KMS-11 (cell line): ENCODE measurements around the gene POLR1C.
"Not testable (repeated sequence)": the region's sequence is repeated elsewhere in the genome, so short reads cannot be mapped to it uniquely, and the experiment has no call there.

Experiments used
- H2AFZ ChIP-seq: fragments of 200-600 bp; sonication (generic); 2 replicates; pipeline ENCODE4 v1.6.1; 2016; ENCODE audit warnings: antibody characterized with exemption, mixed run types, low read depth
- H3K27ac ChIP-seq: fragments of 200-600 bp; sonication (generic); 2 replicates; pipeline ENCODE4 v1.6.1; 2016; ENCODE audit warnings: mild to moderate bottlenecking, mixed run types
- H3K27me3 ChIP-seq: fragments of 200-600 bp; sonication (generic); 2 replicates; pipeline ENCODE4 v1.6.1; 2017; ENCODE audit warnings: mild to moderate bottlenecking, low read depth, mixed run types, moderate library complexity; ENCODE audit not compliant: insufficient read depth
- H3K36me3 ChIP-seq: fragments of 200-600 bp; sonication (generic); 2 replicates; pipeline ENCODE4 v1.6.1; 2017; ENCODE audit warnings: mild to moderate bottlenecking, mixed run types; ENCODE audit not compliant: insufficient read depth
- H3K4me1 ChIP-seq: fragments of 200-600 bp; sonication (generic); 2 replicates; pipeline ENCODE4 v1.6.1; 2016; ENCODE audit warnings: mild to moderate bottlenecking, low read depth, mixed run types; ENCODE audit not compliant: poor library complexity, severe bottlenecking
- H3K4me2 ChIP-seq: fragments of 200-600 bp; sonication (generic); 2 replicates; pipeline ENCODE4 v1.7.0; 2016; ENCODE audit warnings: mild to moderate bottlenecking, mixed run types
- H3K4me3 ChIP-seq: fragments of 200-600 bp; sonication (generic); IDR thresholded peaks from 2 replicates; pipeline ENCODE4 v1.6.1; 2017; ENCODE audit warnings: low read depth, low read length, mixed read lengths; ENCODE audit not compliant: insufficient read depth
- H3K79me2 ChIP-seq: fragments of 200-600 bp; sonication (generic); 2 replicates; pipeline ENCODE4 v1.6.1; 2016; ENCODE audit warnings: low read depth, mixed run types; ENCODE audit not compliant: insufficient read depth
- H3K9ac ChIP-seq: fragments of 200-600 bp; sonication (generic); 2 replicates; pipeline ENCODE4 v1.6.1; 2016; ENCODE audit warnings: mild to moderate bottlenecking, mixed run types
- H4K20me1 ChIP-seq: fragments of 200-600 bp; sonication (generic); 2 replicates; pipeline ENCODE4 v1.6.1; 2016; ENCODE audit warnings: mild to moderate bottlenecking, mixed run types; ENCODE audit not compliant: insufficient read depth
- TF ChIP-seq, protein P1 (sequence below): fragments of 200-600 bp; sonication (generic); conservative IDR thresholded peaks from 2 replicates; pipeline ENCODE4 v1.6.1; 2017; ENCODE audit warnings: low read depth, mild to moderate bottlenecking, antibody characterized with exemption, low read length, moderate library complexity, mixed read lengths

POLR1C gene

DNA sequence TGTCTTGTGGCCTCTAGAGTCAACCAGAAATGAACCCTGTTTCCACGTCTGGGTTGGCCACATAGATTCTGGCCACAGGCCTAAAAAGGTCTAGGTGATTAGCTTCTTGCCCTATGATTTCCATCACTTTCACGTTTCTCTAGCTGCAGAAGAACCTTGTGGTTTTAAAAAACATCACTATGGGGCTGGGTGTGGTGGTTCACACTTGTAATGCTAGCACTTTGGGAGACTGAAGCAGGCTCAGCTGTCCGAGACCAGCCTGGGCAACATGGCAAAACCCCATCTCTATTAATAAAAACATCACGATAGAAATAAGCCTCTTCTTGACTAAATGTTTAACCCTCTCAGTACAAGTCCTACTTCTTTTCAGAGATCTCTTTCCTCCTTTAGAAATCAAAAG is 27.6 kb downstream of the POLR1C start:
- Histone ChIP-seq H2AFZ (no peak overlapping the region), H3K27ac (no peak overlapping the region; the same call in 1 of the 2 replicates), H3K9ac (no peak overlapping the region), H3K79me2 (no peaks in the 10 kb centered on the region), H3K27me3 (no peaks in the 10 kb centered on the region), H3K36me3 (peaks cover 19% of the 10 kb centered on the region; the same call in 1 of the 2 replicates), H3K4me2 (no peak overlapping the region), H3K4me1 (peaks cover 15% of the 10 kb centered on the region), H3K4me3 (no peak overlapping the region), H4K20me1 (no peaks in the 10 kb centered on the region)
- TF ChIP-seq, protein P1, sequence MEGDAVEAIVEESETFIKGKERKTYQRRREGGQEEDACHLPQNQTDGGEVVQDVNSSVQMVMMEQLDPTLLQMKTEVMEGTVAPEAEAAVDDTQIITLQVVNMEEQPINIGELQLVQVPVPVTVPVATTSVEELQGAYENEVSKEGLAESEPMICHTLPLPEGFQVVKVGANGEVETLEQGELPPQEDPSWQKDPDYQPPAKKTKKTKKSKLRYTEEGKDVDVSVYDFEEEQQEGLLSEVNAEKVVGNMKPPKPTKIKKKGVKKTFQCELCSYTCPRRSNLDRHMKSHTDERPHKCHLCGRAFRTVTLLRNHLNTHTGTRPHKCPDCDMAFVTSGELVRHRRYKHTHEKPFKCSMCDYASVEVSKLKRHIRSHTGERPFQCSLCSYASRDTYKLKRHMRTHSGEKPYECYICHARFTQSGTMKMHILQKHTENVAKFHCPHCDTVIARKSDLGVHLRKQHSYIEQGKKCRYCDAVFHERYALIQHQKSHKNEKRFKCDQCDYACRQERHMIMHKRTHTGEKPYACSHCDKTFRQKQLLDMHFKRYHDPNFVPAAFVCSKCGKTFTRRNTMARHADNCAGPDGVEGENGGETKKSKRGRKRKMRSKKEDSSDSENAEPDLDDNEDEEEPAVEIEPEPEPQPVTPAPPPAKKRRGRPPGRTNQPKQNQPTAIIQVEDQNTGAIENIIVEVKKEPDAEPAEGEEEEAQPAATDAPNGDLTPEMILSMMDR, result no peak

DNA sequence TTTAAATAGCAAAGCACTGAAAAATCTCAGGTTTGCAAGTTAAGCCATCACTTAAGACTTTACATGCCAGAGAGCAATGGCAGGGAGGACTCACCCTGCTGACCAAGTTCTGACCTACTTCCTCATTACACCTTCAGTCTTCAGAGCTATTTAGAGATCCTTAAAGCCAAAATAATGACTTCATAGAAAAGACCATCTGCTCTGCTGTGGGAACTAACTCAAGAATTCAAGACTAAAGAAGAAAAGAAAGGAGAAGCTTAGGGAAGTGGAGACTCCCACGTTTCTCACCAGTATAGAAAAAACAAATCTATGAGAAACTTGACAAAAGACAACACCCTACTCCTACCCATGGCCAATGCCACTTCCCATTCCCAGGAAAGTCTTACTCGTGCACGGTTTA is 30.3 kb downstream of the POLR1C start:
- TF ChIP-seq, protein P1, result no peak
- H3K27ac ChIP-seq, result no peak overlapping the region
- H2AFZ ChIP-seq, result no peak overlapping the region
- no peaks in the 10 kb centered on the region for H3K27me3 ChIP-seq
- H3K4me1 ChIP-seq, result peaks cover 15% of the 10 kb centered on the region
- no peak overlapping the region for H3K9ac ChIP-seq
- H3K36me3 ChIP-seq, result peaks cover 22% of the 10 kb centered on the region; the same call in 1 of the 2 replicates
- no peaks in the 10 kb centered on the region for H3K79me2 ChIP-seq
- H4K20me1 ChIP-seq, result no peaks in the 10 kb centered on the region
- no peak overlapping the region for H3K4me2 ChIP-seq
- no peak overlapping the region for H3K4me3 ChIP-seq

DNA sequence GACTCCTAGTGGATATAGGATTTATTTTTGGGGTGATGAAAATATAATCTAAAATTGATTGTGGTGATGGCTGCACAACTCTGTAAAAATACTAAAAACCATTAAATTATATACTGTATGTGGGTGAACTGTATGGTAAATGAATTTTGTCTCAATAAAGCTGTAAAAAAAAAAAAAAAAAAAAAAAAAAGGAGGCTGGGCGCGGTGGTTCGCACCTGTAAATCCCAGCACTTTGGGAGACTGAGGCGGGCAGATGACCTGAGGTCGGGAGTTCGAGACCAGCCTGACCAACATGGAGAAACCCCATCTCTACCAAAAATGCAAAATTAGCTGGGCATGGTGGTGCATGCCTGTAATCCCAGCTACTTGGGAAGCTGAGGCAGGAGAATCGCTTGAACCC is 40.7 kb downstream of the POLR1C start:
- not testable (repeated sequence) for H3K4me2 ChIP-seq, H4K20me1 ChIP-seq, H3K79me2 ChIP-seq, H3K4me3 ChIP-seq, H3K27me3 ChIP-seq, H3K27ac ChIP-seq, H3K4me1 ChIP-seq, H2AFZ ChIP-seq, H3K9ac ChIP-seq
- H3K36me3 ChIP-seq, result peaks cover 40% of the 10 kb centered on the region; the same call in 1 of the 2 replicates

DNA sequence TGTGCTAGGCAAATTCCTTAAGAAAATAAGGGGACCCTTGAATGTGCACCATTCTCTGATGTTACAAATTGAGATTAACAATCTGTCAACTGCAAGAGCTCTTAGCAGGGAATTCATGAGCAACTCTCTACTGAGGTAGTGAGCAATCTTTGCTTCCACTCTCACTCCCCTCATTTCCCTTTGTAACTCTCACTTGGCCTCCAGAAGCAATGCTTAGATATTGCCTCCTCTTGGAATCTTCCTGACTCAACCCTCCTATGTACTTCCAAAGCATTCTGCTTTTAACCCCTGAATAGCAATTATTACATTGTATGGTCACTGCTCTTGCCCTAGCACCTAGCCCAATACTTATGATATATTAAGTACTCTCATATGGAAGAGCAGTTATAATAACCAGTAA is 42.4 kb downstream of the POLR1C start:
- Histone ChIP-seq H3K4me1 (no peaks in the 10 kb centered on the region), H3K27ac (no peak overlapping the region), H3K4me3 (no peak overlapping the region), H4K20me1 (no peaks in the 10 kb centered on the region), H3K27me3 (no peaks in the 10 kb centered on the region), H3K4me2 (no peak overlapping the region), H3K36me3 (peaks cover 33% of the 10 kb centered on the region; the same call in 1 of the 2 replicates), H2AFZ (no peak overlapping the region), H3K9ac (no peak overlapping the region), H3K79me2 (no peaks in the 10 kb centered on the region)
- TF ChIP-seq, protein P1, result no peak

DNA sequence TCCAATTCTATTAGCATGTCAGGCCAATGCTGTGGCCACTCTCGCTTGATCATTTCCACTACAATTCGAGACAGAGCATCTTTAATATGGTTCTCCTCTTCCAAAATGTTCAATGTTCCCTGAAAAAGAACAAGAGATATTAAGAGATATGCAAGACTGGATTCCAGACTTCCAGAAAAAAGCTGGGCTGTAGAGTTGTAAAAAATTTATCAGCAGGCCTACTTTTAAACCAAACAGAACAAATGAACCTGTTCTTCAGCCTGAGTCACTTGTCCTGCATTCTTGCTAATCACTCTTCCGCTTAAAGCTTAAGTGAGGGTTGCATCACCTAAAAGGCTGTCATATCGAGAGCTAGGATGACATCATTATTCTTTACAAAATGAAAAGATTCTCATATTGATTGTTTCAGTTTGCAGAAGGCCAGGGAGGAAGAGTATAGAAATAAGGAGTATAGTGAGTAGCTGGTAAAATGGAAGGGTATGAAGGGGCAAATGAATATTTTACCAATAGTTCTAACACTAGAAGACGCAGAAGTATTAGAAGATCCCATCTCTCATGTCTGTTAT is 54.1 kb downstream of the POLR1C start:
- H4K20me1 ChIP-seq, result no peaks in the 10 kb centered on the region
- H3K4me2 ChIP-seq, result no peak overlapping the region
- peaks cover 14% of the 10 kb centered on the region; the same call in 1 of the 2 replicates for H3K36me3 ChIP-seq
- H3K27ac ChIP-seq, result no peak overlapping the region
- no peak overlapping the region for H3K4me3 ChIP-seq
- no peak overlapping the region for H3K9ac ChIP-seq
- peaks cover 16% of the 10 kb centered on the region for H3K4me1 ChIP-seq
- H3K27me3 ChIP-seq, result no peaks in the 10 kb centered on the region
- TF ChIP-seq, protein P1, result no peak
- no peak overlapping the region for H2AFZ ChIP-seq
- peaks cover 36% of the 10 kb centered on the region for H3K79me2 ChIP-seq
